HG03025 (cell line): Measurements from ENCODE around the gene FAM131B.

Experiments used
- ATAC-seq: cut with Tn5 transposase; IDR thresholded peaks from one replicate; pipeline ENCODE4 v1.9.1; 2021; ENCODE audit warnings: mild to moderate bottlenecking, moderate library complexity; ENCODE audit not compliant: unreplicated experiment, low FRiP score

Gene FAM131B

DNA sequence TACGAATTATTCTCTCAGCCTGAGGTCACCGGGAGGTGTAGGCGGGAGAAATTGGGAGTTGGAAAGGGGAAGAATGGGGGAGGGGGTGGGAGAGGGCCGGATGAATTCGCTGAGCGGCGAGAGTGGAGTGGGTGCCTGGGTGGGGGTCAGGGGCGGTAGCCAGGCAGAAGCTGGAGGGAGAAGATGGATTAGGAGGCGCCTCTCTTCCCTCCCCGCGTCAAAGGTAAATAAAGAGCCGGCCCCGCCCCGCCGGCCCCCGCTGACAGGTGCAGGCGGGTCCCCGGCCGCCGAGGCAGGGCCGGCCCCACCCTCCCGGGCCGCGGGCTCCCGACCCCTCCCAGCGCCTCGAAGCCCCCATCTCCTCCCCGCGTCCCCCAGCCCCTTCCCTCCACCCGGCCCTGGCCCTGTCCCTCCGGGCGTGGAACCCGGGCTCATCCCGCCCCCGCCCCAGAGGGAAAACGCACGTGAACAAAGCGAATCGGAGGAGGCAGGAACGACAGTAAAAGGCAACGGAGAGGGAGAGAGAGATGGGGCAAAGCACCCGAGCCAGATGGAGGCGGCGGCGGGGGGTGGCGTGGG lies 872 bp downstream of the FAM131B start:
- no peak for ATAC-seq

DNA sequence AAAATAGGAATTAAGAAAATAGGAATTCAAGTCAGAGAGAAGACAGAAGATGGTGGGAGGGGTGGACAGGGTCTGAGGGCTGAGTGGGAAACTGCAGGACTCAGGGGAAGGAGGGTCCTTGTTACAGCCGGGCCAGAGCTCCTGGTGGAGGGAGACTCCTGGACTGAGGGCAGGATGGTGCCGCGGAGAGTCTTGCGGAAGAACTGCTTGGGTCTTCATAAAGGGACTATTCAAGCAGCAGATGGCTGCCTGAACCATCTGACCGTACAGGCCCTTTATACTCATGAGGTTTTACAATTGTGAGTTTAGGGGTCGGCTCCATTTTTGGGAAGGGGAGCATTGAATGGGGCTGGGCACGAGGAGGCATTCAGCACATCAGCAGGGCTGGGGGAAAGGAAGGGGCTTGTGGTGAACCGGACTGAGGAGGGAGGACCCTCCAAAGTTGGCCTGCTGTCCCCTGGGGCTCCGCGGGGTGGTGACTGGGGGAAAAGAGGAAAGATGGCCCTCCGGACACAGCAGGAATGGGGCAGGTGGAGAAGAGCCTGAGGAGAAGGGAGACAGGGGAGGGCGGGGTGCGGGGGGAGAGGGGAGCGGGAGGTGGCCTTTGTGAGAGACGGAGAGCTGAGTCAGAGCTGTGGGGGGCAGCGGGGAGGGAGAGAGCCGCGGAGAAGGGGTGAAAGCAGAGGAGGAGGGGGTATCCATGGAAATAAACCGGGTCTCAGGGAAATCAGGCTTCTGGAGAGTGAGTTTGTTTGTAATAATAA lies 1.5 kb downstream of the FAM131B start:
- ATAC-seq = no peak

DNA sequence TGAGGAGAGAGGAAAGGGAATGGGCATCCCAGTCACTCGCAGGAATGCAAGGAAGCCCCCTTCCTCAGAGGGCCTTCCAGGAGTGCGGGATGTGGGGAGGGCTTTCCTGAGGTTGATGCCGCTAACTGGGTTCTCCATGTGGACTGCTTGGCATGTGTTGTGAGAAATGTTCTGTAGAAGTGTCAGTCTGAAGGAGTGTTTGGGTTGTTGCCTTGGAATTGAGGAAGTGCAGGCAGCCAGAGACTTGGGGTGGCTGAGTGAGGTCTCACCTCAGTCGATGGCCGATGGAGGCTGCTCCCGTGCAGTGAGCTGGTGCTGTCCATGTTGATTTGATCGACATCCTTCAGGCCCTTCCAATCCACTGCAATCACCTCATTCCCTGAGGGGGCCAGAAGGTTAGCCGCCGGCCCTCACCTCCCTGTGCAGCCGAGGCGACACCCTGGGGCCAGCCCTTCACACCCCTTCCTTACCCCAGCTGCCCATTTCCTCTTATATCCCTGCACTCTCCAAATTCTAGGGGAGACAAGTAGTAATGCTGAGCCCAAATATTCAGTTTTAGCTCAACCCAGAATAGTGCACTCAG lies 2.7 kb downstream of the FAM131B start:
- ATAC-seq = no peak

DNA sequence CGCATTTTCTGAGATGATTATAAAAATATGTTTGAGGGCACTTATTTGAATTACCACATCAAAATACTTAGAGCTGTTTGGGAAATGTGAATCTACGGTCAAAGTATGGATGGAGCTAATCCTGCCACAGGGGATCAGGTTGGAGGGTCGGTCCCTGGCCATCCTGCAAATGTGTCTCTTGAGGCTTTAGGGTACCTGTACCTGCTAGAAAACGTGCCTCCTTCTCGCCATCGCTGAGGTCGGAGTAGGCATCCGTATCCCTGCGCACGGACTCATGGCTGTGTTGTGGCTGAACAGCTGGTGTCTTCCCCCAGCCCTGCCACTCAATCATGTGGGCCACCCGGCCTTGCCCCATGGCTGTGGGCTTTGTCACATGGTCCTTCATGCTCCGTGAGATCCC lies 3.9 kb downstream of the FAM131B start:
- no peak for ATAC-seq

DNA sequence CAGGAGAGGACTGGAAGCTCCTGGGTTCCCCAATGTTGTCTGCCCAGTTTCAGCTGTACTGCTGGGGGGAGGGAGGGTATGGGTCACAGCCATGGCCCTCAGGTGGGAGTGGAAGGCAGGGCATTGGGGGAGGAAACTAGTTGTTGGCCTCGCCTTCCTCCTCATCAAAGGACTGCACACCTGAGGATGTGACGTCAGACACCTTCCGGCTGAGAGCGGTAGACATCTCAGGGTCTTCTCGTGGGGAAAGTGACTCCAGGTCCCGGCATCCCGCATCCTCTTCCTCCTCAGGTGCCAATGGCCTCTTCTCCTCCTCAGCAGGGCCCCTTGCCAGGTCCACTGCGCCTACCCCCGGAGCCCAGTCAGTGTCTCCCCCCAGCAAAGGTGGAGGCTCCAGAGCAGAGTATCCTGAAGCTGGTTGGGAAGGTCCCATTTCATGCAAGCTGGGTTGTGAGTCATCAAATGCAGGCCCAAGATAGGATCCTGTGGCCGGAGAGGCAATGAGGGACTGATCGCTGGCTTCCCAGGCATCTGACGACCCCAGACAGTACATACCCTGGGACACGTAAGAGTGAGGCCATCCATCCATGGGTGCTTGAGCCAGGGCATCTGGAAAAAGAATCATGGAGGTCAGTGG lies 6.0 kb downstream of the FAM131B start:
- no peak for ATAC-seq

DNA sequence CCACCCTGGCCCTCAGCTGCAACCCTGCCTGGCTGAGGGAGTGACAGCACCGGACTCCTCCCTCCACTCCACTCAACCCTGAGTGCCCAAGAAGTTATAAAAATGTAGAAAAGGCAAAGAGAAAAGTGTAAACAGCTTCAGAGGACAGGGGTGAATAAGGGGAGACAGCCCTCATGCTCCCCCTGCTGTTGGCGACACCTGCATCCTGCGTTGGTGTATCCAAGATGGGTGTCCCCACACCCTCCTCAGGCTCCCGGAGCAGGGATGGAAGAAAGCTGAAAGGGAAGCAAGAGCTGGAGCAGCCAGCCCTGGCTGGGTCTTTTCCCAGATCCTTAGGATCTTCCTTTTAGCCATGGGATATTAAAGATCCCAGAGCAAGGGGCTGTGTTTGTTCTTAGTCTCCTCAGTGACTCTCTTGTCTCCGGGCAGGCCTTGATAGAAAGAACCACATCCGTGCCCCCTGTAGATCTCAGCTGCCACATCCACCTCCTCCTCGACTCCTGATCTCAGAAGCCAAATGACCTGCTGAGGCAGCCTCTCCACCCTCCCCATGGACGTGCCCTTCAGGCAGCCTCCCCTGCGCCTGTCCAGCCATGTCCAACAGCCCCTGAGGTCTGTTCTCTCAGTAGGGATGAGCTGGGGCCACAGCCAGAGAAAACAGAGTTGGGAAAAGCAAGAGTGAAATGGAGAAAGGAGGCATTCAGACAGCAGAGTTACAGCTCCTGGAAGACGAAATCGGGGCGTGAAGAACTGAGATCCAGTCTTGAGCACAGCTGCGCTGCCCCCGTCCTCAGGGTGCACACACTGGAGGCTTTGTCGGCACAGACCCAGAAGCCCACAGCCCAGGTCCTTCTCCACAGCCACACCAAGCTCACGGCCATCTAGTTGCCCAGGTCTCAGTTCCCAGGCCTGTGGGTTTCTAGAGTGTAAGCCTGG lies 6.8 kb downstream of the FAM131B start:
- no peak for ATAC-seq

DNA sequence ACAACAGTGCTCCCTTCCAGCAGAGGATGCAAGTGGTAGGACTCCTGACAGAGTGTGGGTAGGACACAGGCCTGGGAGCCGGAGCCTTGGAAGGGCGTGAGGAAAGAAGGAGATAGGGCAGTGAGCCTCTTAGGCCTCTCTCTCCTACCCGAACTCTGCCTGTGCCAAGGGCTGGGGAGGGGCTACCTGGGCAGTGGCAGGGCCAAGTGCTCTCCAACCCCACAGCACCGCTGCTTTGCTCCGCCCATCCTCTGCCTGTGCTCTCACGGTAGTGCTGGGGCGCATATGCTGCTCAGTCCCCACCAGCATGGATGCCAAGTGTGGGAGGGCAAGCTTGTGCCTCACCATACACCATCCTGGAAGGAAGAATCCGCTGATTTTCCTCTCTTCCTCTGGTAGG lies 7.5 kb downstream of the FAM131B start:
- no peak for ATAC-seq

DNA sequence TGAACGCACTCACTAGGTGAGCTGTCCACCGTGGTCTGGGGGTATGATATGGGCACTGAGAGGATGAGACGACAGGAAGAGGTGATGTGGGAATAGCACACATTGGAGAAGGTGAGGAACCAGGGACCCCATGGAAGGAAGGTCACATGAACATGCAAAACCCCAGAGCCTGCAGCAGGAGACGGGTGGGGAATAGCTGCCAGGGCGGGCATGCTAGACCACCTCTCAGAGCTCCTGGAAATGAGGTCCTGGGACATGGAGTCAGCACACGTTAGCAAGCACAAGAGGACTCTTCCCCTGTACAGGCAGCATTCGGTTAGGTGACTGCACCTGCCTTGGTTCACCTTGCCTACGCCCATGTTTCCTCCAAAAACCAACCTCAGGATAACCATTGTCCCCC lies 8.1 kb downstream of the FAM131B start:
- ATAC-seq = no peak

DNA sequence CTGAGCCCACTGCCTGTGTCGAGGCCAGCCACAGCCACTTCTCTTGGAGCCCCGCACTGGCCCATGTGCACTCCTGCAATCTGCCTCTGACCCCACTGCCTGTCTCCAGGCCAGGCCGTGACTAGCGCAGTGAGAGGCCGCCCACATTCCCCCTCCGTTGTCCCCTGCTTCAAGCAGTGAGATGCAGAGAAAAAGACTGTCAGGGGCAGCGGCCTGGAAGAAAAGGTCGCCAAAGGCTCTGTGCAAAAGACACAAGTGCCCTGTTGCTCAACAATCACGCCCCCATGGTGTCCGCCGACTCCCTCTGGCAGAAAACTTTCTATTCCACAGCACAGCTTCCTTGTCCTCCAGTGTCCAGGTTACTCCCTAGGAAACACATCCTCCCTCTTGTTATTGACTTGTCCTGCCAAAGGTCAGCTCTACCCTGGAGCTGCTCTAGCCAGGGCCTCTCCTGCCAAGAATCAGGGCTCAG lies 9.9 kb downstream of the FAM131B start:
- no peak for ATAC-seq

DNA sequence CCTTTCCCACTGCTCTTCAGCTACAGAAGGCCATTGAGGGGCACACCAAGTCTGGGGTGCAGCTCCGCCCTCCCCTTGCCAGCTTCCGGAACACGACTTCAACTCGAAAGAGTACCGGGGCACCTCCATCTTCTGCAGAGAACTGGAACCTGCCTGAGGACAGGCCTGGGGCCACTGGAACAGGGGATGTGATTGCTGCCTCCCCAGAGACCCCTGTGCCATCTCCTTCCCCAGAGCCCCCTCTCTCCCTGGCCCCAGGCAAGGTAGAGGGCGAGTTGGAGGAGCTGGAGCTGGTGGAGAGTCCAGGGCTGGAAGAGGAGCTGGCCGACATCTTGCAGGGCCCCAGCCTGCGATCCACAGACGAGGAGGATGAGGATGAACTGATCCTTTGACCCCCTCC lies 10.9 kb downstream of the FAM131B start:
- no peak for ATAC-seq

DNA sequence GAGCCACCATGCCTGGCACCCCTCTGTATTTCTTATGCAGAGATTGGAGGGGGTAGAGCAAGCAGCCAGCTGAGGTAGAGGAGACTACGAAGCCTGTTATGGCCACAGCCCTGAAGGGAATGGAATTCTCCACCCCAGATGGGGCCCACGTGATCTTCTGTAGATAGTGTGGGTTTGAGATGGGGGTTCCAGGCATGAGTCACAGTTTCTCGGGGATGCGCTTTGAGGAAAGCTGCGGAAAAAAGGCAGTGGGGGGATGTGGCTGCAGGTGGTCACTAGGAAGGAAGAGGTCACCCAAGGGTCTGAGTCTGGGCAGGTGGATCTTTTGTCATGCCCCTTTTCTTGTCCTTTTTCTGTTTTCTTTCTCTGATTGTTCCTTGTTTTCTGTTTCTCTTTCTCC lies 11.5 kb downstream of the FAM131B start:
- no peak for ATAC-seq

DNA sequence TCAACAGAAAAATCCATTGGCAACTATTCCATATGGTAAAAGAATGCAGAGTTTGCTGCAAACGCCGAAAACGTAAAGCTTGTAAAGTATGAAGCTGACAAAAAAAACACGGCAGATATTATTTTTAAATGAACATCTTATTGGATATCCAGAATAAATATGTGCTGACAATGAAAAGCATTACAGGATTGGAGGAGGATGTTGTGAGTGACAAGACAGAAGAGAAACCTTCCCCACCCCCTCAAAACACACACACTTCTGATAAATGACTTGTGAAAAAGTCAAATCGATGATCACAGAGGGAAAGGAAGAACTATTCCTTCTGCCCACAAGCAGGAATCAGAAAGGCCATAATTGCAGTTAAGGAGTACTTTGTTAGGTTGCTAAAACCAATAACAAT lies 14.6 kb downstream of the FAM131B start:
- no peak for ATAC-seq

DNA sequence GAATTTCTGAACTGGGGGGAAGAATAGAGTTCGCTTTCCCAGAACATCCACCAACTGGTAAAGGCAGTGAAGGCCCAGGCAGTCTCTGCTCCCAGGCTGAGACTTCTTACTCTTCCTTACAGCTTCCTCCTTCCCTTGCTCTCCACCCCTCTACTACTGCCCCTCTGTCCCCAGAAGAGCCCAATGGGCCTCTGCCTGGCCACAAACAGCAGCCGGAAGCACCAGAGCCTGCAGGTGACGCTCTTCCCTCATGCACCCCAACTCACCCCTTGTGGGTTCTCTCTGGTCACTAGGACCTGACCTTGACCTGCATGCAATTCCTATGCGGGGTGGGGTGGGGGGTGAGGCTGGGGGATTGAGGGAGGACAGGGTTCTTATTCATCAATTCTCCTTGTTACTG lies 16.5 kb downstream of the FAM131B start:
- no peak for ATAC-seq

DNA sequence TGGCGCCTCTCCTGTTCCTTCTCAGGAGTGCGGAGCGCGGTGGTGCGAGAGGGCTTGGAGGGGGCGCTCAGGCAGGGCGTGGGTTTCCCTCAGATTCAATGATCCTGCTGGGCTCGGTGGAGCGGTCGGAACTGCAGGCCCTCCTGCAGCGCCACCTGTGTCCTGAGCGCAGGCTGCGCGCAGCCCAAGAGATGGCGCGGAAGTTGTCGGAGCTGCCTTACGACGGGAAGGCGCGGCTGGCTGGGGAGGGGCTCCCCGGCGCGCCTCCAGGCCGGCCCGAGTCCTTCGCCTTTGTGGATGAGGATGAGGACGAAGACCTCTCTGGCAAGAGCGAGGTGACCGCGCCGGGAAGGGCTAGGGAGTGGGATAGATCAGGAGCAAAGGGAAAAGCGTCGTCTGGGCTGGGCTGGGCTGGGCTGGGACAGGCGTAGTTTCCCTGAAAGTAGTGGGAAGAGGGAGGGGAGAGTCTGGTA lies 17.0 kb downstream of the FAM131B start:
- no peak for ATAC-seq

DNA sequence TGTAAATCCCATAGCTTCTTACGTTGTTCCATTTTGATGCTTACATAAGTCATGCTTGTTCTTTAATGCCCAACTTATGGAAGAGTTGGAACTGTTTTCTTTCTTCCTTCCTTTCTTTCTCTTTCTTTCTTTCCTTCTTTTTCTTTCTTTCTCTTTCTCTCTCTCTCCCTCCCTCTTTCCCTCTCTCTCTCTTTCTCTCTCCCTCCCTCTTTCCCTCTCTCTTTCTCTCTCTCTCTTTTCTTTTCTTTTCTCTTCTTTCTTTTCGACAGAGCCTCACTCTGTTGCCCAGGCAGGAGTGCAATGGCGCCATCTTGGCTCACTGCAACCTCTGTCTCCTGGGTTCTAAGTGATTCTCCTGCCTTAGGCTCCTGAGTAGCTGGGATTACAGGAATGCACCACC lies 18.9 kb downstream of the FAM131B start:
- ATAC-seq = no peak

DNA sequence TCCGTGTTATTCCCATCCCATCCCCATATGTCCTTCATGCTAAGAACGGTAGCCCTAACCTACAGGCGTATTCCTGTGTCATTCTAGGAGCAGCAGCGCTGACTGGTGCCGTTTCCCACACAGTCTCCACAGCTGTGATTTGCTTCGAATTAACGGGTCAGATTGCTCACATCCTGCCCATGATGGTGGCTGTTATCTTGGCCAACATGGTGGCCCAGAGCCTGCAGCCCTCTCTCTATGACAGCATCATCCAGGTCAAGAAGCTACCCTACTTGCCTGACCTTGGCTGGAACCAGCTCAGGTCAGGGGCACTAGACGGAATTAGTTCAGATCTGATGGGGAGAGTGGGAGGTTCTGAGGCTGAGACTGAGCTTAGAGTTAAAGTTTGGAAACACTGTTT lies 20.7 kb downstream of the FAM131B start:
- ATAC-seq = no peak

DNA sequence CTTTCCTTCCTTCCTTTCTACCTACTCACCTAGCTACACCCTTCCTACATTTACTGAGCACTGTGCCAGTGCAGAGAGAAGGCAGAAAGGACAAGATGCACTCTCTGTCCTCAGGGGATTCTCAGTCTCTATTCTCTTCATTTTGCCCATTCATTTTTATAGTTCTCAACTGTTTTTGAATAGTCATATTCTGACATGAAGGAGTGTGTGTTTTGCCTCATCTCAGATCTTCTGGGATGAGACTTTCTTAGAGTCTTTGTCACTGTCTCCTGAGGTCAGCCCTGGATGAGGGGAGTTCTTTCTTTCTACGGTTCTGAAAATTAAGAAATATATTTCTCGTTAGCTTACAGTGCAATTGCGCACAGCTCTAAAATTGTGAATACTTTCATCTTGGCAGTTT lies 25.3 kb downstream of the FAM131B start:
- no peak for ATAC-seq

DNA sequence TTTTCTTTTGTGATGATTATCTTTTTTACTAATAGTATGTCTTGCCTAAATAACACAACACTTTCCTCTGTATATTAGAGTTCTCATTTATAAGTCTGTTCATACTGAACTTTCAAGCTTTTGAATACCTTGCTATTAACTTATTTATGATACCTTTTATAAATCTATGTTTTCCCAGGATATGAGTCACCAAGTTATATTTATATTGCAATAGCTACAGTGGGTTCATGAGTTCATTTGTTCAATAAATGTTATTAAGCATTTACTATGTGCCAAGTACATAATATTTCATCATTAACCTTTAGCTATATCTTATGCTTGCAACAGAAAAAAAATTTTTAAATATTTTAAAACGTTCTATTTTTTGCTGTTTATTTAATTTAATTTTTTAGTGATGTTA lies 28.3 kb downstream of the FAM131B start:
- no peak for ATAC-seq

DNA sequence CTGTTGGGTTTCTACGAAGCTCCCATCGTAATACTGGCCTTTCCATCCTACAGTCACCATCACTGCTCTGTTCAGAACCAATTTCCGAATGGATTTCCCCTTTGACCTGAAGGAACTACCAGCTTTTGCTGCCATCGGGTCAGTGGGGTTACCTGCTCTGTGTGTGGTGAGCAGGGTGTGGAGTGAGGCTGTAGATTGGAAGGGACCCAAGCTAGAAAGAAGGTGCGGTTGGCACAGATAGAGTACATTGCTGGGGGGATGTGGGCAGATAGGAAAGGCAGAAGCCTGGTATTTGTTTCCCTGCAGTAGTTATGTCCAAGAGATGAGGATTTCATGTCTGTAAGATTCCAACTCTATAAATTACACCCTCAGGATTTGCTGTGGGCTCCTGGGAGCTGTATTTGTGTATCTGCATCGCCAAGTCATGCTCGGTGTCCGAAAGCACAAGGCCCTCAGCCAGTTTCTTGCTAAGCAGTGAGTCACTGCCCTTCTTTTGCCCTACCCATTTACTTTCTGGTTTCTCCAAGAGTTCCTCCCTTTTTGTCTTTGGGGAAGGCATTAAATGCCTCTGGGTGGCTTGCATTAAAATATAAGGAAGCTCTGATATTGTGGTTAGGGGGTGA lies 31.2 kb downstream of the FAM131B start:
- no peak for ATAC-seq
